ENCODE results near the gene FCAMR.

The FCAMR gene

GRCh38 chr1:207000651-207001291, 30.5 kb upstream of the FCAMR start:
- Histone ChIP-seq H3K27me3 (ENCODE audit: control insufficient read depth in 1 of 2, insufficient read depth in 2 of 2, low read length in 2 of 2) (no peaks in the 10 kb centered on the region), H3K9ac (ENCODE audit: low read depth in 1 of 2, low read length in 2 of 2) (no peak overlapping the region), H3K4me1 (ENCODE audit: control insufficient read depth in 1 of 2, insufficient read depth in 2 of 2, low read length in 2 of 2) (peaks cover 33 to 36% of the 10 kb centered on the region in 2 donors), H3K4me3 (ENCODE audit: low read depth in 1 of 2, low read length in 2 of 2) (no peak overlapping the region), H3K36me3 (ENCODE audit: control insufficient read depth in 1 of 2, insufficient read depth in 2 of 2, low read length in 2 of 2) (no peaks in the 10 kb centered on the region), H3K27ac (ENCODE audit: low read depth, low read length) (no peak overlapping the region), H3K9me3 (ENCODE audit: control insufficient read depth in 1 of 2, low read length in 2 of 2) (no peaks in the 10 kb centered on the region)

GRCh38 chr1:206998816-206999215, 28.6 kb upstream of the FCAMR start:
- H3K4me3 ChIP-seq (ENCODE audit: low read depth in 1 of 2, low read length in 2 of 2), result no peak overlapping the region
- H3K9ac ChIP-seq (ENCODE audit: low read depth in 1 of 2, low read length in 2 of 2), result no peak overlapping the region
- no peak overlapping the region for H3K27ac ChIP-seq (ENCODE audit: low read depth, low read length)
- no peaks in the 10 kb centered on the region for H3K9me3 ChIP-seq (ENCODE audit: control insufficient read depth in 1 of 2, low read length in 2 of 2)
- no peaks in the 10 kb centered on the region for H3K36me3 ChIP-seq (ENCODE audit: control insufficient read depth in 1 of 2, insufficient read depth in 2 of 2, low read length in 2 of 2)
- no peaks in the 10 kb centered on the region for H3K27me3 ChIP-seq (ENCODE audit: control insufficient read depth in 1 of 2, insufficient read depth in 2 of 2, low read length in 2 of 2)
- peaks cover 21% of the 10 kb centered on the region in 2 donors for H3K4me1 ChIP-seq (ENCODE audit: control insufficient read depth in 1 of 2, insufficient read depth in 2 of 2, low read length in 2 of 2)

DNA sequence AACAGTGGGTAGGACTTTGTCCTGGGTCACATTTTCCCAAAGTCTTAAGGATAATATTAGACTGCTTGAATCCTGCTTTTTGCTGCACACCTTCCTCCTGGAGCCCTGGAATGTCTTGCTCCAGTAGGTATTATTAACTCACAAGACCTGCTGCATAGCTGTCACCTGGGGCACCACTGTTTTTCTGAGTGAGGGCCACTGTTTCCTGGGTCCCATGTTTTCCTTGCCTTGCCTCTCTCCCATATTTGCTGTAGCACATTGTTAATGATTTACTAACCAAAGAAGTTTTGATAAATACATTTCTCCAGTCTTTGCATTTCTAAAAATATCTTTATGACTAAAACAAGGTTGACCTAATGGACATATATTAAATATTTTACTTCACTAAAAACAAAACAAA, 22.5 kb upstream of the FCAMR start:
- peaks cover 0 to 4% of the 10 kb centered on the region in 2 donors for H3K27me3 ChIP-seq (ENCODE audit: control insufficient read depth in 1 of 2, insufficient read depth in 2 of 2, low read length in 2 of 2)
- no peak overlapping the region for H3K27ac ChIP-seq (ENCODE audit: low read depth, low read length)
- no peak overlapping the region for H3K9ac ChIP-seq (ENCODE audit: low read depth in 1 of 2, low read length in 2 of 2)
- H3K4me1 ChIP-seq (ENCODE audit: control insufficient read depth in 1 of 2, insufficient read depth in 2 of 2, low read length in 2 of 2), result peaks cover 0 to 3% of the 10 kb centered on the region in 2 donors
- H3K9me3 ChIP-seq (ENCODE audit: control insufficient read depth in 1 of 2, low read length in 2 of 2), result no peaks in the 10 kb centered on the region
- H3K36me3 ChIP-seq (ENCODE audit: control insufficient read depth in 1 of 2, insufficient read depth in 2 of 2, low read length in 2 of 2), result no peaks in the 10 kb centered on the region
- no peak overlapping the region for H3K4me3 ChIP-seq (ENCODE audit: low read depth in 1 of 2, low read length in 2 of 2)

GRCh38 chr1:206987873-206988272, 17.6 kb upstream of the FCAMR start:
- no peak overlapping the region for H3K9ac ChIP-seq (ENCODE audit: low read depth in 1 of 2, low read length in 2 of 2)
- no peaks in the 10 kb centered on the region for H3K9me3 ChIP-seq (ENCODE audit: control insufficient read depth in 1 of 2, low read length in 2 of 2)
- peaks cover 0 to 3% of the 10 kb centered on the region in 2 donors for H3K4me1 ChIP-seq (ENCODE audit: control insufficient read depth in 1 of 2, insufficient read depth in 2 of 2, low read length in 2 of 2)
- H3K36me3 ChIP-seq (ENCODE audit: control insufficient read depth in 1 of 2, insufficient read depth in 2 of 2, low read length in 2 of 2), result no peaks in the 10 kb centered on the region
- H3K4me3 ChIP-seq (ENCODE audit: low read depth in 1 of 2, low read length in 2 of 2), result no peak overlapping the region
- no peak overlapping the region for H3K27ac ChIP-seq (ENCODE audit: low read depth, low read length)
- peaks cover 0 to 4% of the 10 kb centered on the region in 2 donors for H3K27me3 ChIP-seq (ENCODE audit: control insufficient read depth in 1 of 2, insufficient read depth in 2 of 2, low read length in 2 of 2)

GRCh38 chr1:206986885-206987284, 16.6 kb upstream of the FCAMR start:
- Histone ChIP-seq H3K4me1 (ENCODE audit: control insufficient read depth in 1 of 2, insufficient read depth in 2 of 2, low read length in 2 of 2) (no peaks in the 10 kb centered on the region), H3K27me3 (ENCODE audit: control insufficient read depth in 1 of 2, insufficient read depth in 2 of 2, low read length in 2 of 2) (peaks cover 0 to 4% of the 10 kb centered on the region in 2 donors), H3K9me3 (ENCODE audit: control insufficient read depth in 1 of 2, low read length in 2 of 2) (no peaks in the 10 kb centered on the region), H3K4me3 (ENCODE audit: low read depth in 1 of 2, low read length in 2 of 2) (no peak overlapping the region), H3K36me3 (ENCODE audit: control insufficient read depth in 1 of 2, insufficient read depth in 2 of 2, low read length in 2 of 2) (no peaks in the 10 kb centered on the region), H3K27ac (ENCODE audit: low read depth, low read length) (no peak overlapping the region), H3K9ac (ENCODE audit: low read depth in 1 of 2, low read length in 2 of 2) (no peak overlapping the region)

DNA sequence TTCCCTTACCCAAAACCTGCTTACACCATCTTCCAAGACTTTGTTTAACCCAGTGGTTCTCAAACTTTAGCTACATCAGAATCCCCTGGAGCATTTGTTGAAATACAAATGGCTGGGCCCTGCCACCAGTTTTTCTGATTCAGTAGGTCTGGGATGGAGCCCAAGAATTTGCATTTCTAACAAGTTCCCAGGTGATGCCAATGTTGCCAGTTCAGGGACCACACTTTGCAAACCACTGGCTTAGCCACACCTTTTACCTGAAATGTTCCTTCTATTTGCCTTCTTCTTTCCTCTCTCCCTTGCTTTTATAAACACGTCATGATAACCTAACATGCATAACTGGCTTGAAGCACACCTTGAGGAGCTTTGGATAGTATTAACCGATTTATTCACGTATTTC, 16.1 kb upstream of the FCAMR start:
- Histone ChIP-seq H3K27me3 (ENCODE audit: control insufficient read depth in 1 of 2, insufficient read depth in 2 of 2, low read length in 2 of 2) (peaks cover 0 to 4% of the 10 kb centered on the region in 2 donors), H3K9ac (ENCODE audit: low read depth in 1 of 2, low read length in 2 of 2) (no peak overlapping the region), H3K4me3 (ENCODE audit: low read depth in 1 of 2, low read length in 2 of 2) (no peak overlapping the region), H3K4me1 (ENCODE audit: control insufficient read depth in 1 of 2, insufficient read depth in 2 of 2, low read length in 2 of 2) (no peaks in the 10 kb centered on the region), H3K36me3 (ENCODE audit: control insufficient read depth in 1 of 2, insufficient read depth in 2 of 2, low read length in 2 of 2) (no peaks in the 10 kb centered on the region), H3K27ac (ENCODE audit: low read depth, low read length) (no peak overlapping the region), H3K9me3 (ENCODE audit: control insufficient read depth in 1 of 2, low read length in 2 of 2) (no peaks in the 10 kb centered on the region)

DNA sequence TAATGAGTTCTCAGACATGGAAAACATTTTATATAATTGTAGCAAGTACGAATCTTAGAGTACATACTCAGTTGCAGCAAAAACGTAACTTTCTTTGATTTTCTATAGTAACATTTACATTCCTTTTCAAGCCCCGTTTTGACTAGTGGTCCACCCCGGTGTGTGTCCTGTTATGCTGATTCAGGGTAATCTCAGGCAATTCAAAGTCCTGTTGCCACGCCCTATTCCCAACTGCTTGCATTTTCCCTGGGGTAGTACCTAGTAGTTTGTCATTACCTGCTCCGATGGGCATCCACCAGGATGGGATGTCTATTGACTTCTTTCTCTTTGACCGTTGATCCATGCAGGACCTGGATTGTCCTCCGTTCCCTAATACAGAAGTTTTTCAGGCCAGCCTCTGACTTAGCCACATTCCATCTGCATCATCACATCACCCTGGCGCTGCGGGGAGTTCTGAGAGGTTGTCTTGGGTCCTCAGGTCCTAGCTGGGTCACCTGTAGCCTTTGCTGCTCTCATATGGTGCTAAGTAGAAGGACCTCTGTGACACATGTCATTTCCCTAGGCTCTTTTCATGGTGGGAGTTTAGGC, 15.0 kb upstream of the FCAMR start:
- Histone ChIP-seq H3K27ac (ENCODE audit: low read depth, low read length) (no peak overlapping the region), H3K9me3 (ENCODE audit: control insufficient read depth in 1 of 2, low read length in 2 of 2) (no peaks in the 10 kb centered on the region), H3K27me3 (ENCODE audit: control insufficient read depth in 1 of 2, insufficient read depth in 2 of 2, low read length in 2 of 2) (peaks cover 0 to 4% of the 10 kb centered on the region in 2 donors), H3K36me3 (ENCODE audit: control insufficient read depth in 1 of 2, insufficient read depth in 2 of 2, low read length in 2 of 2) (no peaks in the 10 kb centered on the region), H3K9ac (ENCODE audit: low read depth in 1 of 2, low read length in 2 of 2) (no peak overlapping the region), H3K4me3 (ENCODE audit: low read depth in 1 of 2, low read length in 2 of 2) (no peak overlapping the region), H3K4me1 (ENCODE audit: control insufficient read depth in 1 of 2, insufficient read depth in 2 of 2, low read length in 2 of 2) (peaks cover 1 to 3% of the 10 kb centered on the region in 2 donors)

GRCh38 chr1:206982216-206982615, 12.0 kb upstream of the FCAMR start:
- no peaks in the 10 kb centered on the region for H3K9me3 ChIP-seq (ENCODE audit: control insufficient read depth in 1 of 2, low read length in 2 of 2)

DNA sequence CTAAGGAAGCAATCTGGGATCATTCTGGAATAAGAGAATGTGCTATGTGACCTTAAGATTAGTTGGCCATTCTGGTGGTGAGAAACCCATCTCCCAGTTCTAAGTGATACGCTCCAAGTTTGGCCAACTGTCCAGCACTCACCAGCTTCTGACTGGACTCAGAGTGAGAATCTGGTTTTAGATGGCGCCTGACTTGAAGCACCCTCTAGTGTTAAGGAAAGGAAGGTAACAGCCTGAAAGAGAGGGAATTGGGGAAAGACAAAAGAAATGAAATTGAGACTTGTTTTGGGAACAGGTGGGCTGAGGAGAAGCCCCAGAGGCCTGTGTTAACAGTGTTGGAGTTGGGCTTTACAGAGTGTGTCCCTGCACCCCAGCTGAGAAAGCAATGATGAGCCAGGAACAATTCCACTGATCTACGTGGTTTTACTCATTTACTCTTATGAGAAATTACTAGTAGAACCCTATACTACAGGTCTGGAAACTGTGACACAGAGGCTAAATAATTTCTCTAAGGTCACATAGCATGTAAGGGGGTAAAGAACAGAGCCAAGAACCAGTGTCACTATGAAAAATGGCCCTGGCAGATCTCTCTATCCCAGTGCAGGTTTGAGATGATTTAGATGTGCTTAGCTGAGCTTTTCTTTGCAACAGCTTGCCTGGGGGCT, 9.3 kb upstream of the FCAMR start:
- Histone ChIP-seq H3K9ac (ENCODE audit: low read depth in 1 of 2, low read length in 2 of 2) (no peak overlapping the region), H3K4me1 (ENCODE audit: control insufficient read depth in 1 of 2, insufficient read depth in 2 of 2, low read length in 2 of 2) (peaks cover 22 to 42% of the 10 kb centered on the region in 2 donors), H3K36me3 (ENCODE audit: control insufficient read depth in 1 of 2, insufficient read depth in 2 of 2, low read length in 2 of 2) (no peaks in the 10 kb centered on the region), H3K9me3 (ENCODE audit: control insufficient read depth in 1 of 2, low read length in 2 of 2) (no peaks in the 10 kb centered on the region), H3K27ac (ENCODE audit: low read depth, low read length) (no peak overlapping the region), H3K27me3 (ENCODE audit: control insufficient read depth in 1 of 2, insufficient read depth in 2 of 2, low read length in 2 of 2) (no peaks in the 10 kb centered on the region), H3K4me3 (ENCODE audit: low read depth in 1 of 2, low read length in 2 of 2) (no peak overlapping the region)

More at GRCh38 chr1:206982216-206982615, 12.0 kb upstream of the FCAMR start:
- peaks cover 9 to 22% of the 10 kb centered on the region in 2 donors for H3K4me1 ChIP-seq (ENCODE audit: control insufficient read depth in 1 of 2, insufficient read depth in 2 of 2, low read length in 2 of 2)
- H3K27ac ChIP-seq (ENCODE audit: low read depth, low read length), result no peak overlapping the region
- H3K9ac ChIP-seq (ENCODE audit: low read depth in 1 of 2, low read length in 2 of 2), result no peak overlapping the region
- H3K36me3 ChIP-seq (ENCODE audit: control insufficient read depth in 1 of 2, insufficient read depth in 2 of 2, low read length in 2 of 2), result no peaks in the 10 kb centered on the region
- H3K27me3 ChIP-seq (ENCODE audit: control insufficient read depth in 1 of 2, insufficient read depth in 2 of 2, low read length in 2 of 2), result no peaks in the 10 kb centered on the region
- H3K4me3 ChIP-seq (ENCODE audit: low read depth in 1 of 2, low read length in 2 of 2), result no peak overlapping the region

DNA sequence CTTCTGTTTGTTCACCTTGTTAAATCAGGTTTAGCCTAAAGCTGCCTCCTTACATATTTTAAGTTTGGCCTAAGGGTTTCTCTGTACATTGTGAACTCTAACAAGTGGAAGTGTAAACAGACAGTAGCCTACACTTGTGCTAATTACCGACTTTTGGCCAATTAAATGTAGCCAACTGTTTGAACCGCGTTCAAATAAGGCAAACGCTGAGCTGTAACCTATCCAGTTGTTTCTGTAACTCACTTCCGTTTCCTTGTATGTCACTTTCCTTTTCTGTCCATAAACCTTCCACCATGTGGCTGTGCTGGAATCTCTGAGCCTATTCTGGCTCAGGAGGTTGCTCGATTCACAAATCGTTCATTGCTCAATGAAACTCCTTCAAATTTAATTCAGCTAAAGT, 8.0 kb upstream of the FCAMR start:
- H3K27ac ChIP-seq (ENCODE audit: low read depth, low read length), result no peak overlapping the region
- H3K9ac ChIP-seq (ENCODE audit: low read depth in 1 of 2, low read length in 2 of 2), result no peak overlapping the region
- H3K9me3 ChIP-seq (ENCODE audit: control insufficient read depth in 1 of 2, low read length in 2 of 2), result no peaks in the 10 kb centered on the region
- no peaks in the 10 kb centered on the region for H3K36me3 ChIP-seq (ENCODE audit: control insufficient read depth in 1 of 2, insufficient read depth in 2 of 2, low read length in 2 of 2)
- H3K27me3 ChIP-seq (ENCODE audit: control insufficient read depth in 1 of 2, insufficient read depth in 2 of 2, low read length in 2 of 2), result no peaks in the 10 kb centered on the region
- no peak overlapping the region for H3K4me3 ChIP-seq (ENCODE audit: low read depth in 1 of 2, low read length in 2 of 2)
- peaks cover 34 to 54% of the 10 kb centered on the region in 2 donors for H3K4me1 ChIP-seq (ENCODE audit: control insufficient read depth in 1 of 2, insufficient read depth in 2 of 2, low read length in 2 of 2)

All from duodenal mucosa (tissue), 2 donors.